ENCODE results near the gene CAMTA1. TPM values are rescaled to one million over a fixed set of nuclear protein-coding genes. Genes with fewer than 3 reads are reported as not detected.

The CAMTA1 gene
- total RNA-seq, 2 donors from 2014 or later: 105 to 113 TPM

- H3K27ac ChIP-seq: no peak overlapping the region
- no peaks in the 10 kb centered on the region for H3K36me3 ChIP-seq
- ATAC-seq (ENCODE audit: insufficient number of reproducible peaks, low FRiP score, low read depth): no peak
- no peaks in the 10 kb centered on the region for H3K27me3 ChIP-seq (replicated peaks; ENCODE audit: insufficient read depth)
- H3K9me3 ChIP-seq: peaks cover 5% of the 10 kb centered on the region
- H3K4me1 ChIP-seq (ENCODE audit: control insufficient read depth in 1 of 2, low read depth in 2 of 2): no peaks in the 10 kb centered on the region
- H3K4me3 ChIP-seq: no peak overlapping the region
- TF ChIP-seq, protein P1, sequence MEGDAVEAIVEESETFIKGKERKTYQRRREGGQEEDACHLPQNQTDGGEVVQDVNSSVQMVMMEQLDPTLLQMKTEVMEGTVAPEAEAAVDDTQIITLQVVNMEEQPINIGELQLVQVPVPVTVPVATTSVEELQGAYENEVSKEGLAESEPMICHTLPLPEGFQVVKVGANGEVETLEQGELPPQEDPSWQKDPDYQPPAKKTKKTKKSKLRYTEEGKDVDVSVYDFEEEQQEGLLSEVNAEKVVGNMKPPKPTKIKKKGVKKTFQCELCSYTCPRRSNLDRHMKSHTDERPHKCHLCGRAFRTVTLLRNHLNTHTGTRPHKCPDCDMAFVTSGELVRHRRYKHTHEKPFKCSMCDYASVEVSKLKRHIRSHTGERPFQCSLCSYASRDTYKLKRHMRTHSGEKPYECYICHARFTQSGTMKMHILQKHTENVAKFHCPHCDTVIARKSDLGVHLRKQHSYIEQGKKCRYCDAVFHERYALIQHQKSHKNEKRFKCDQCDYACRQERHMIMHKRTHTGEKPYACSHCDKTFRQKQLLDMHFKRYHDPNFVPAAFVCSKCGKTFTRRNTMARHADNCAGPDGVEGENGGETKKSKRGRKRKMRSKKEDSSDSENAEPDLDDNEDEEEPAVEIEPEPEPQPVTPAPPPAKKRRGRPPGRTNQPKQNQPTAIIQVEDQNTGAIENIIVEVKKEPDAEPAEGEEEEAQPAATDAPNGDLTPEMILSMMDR (IDR thresholded peaks at IDR 0.05): no peak
- no peak for DNase-seq (ENCODE audit: low spot score)
Observed at GRCh38 chr1:7077136-7077535, 291.9 kb downstream of the CAMTA1 start.

- no peak overlapping the region for H3K4me3 ChIP-seq
- no peak overlapping the region for H3K27ac ChIP-seq
- H3K4me1 ChIP-seq (ENCODE audit: control insufficient read depth in 1 of 2, low read depth in 2 of 2): no peaks in the 10 kb centered on the region
- no peak for ATAC-seq (ENCODE audit: insufficient number of reproducible peaks, low FRiP score, low read depth)
- H3K9me3 ChIP-seq: peaks cover 5% of the 10 kb centered on the region
- H3K36me3 ChIP-seq: no peaks in the 10 kb centered on the region
- TF ChIP-seq, protein P1 (IDR thresholded peaks at IDR 0.05): no peak
- DNase-seq (ENCODE audit: low spot score): no peak
- no peaks in the 10 kb centered on the region for H3K27me3 ChIP-seq (replicated peaks; ENCODE audit: insufficient read depth)
Observed at GRCh38 chr1:7077970-7078369, 292.7 kb downstream of the CAMTA1 start.

DNA sequence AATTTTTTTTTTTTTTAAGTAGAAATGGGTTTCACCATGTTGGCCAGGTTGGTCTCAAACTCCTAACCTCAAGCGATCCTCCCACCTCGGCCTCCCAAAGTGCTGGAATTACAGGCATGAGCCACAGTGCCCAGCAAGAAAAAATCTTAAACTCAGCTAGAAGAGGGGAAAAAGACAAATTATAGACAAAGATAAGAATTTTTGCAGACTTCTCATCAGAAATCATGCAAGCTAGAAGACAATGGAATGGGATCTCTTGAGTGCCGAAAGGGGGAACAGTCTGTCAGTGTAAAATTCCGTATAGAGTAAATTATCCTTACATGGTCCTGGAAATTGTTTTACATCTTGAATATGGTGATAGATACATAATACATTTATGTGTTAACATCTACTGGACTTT, 294.4 kb downstream of the CAMTA1 start:
- ATAC-seq (ENCODE audit: insufficient number of reproducible peaks, low FRiP score, low read depth): no peak
- no peak for DNase-seq (ENCODE audit: low spot score)
- Histone ChIP-seq H3K4me3 (no peak overlapping the region), H3K27me3 (replicated peaks; ENCODE audit: insufficient read depth) (no peaks in the 10 kb centered on the region), H3K27ac (no peak overlapping the region), H3K9me3 (peaks cover 5% of the 10 kb centered on the region), H3K4me1 (ENCODE audit: control insufficient read depth in 1 of 2, low read depth in 2 of 2) (no peaks in the 10 kb centered on the region), H3K36me3 (no peaks in the 10 kb centered on the region)
- TF ChIP-seq, protein P1 (IDR thresholded peaks at IDR 0.05): no peak

- H3K4me1 ChIP-seq (ENCODE audit: control insufficient read depth in 1 of 2, low read depth in 2 of 2): no peaks in the 10 kb centered on the region
- no peak overlapping the region for H3K4me3 ChIP-seq
- TF ChIP-seq, protein P1 (IDR thresholded peaks at IDR 0.05): no peak
- no peak overlapping the region for H3K27ac ChIP-seq
- H3K27me3 ChIP-seq (replicated peaks; ENCODE audit: insufficient read depth): no peaks in the 10 kb centered on the region
- ATAC-seq (ENCODE audit: insufficient number of reproducible peaks, low FRiP score, low read depth): no peak
- H3K9me3 ChIP-seq: peaks cover 3% of the 10 kb centered on the region
- no peaks in the 10 kb centered on the region for H3K36me3 ChIP-seq
- DNase-seq (ENCODE audit: low spot score): no peak
Observed at GRCh38 chr1:7084232-7084894, 299.1 kb downstream of the CAMTA1 start.

- Histone ChIP-seq H3K27me3 (replicated peaks; ENCODE audit: insufficient read depth) (no peaks in the 10 kb centered on the region), H3K27ac (no peak overlapping the region), H3K4me3 (no peak overlapping the region), H3K4me1 (ENCODE audit: control insufficient read depth in 1 of 2, low read depth in 2 of 2) (no peaks in the 10 kb centered on the region), H3K36me3 (no peaks in the 10 kb centered on the region), H3K9me3 (no peaks in the 10 kb centered on the region)
- DNase-seq (ENCODE audit: low spot score): no peak
- TF ChIP-seq, protein P1 (IDR thresholded peaks at IDR 0.05): no peak
- ATAC-seq (ENCODE audit: insufficient number of reproducible peaks, low FRiP score, low read depth): no peak
Observed at GRCh38 chr1:7085521-7085920, 300.3 kb downstream of the CAMTA1 start.
